HepG2 (cell line): ENCODE measurements around the gene BMI1. TPM values are rescaled to one million over a fixed set of nuclear protein-coding genes. Genes with fewer than 3 reads are reported as not detected.

Experiments
- ATAC-seq: fragments of 200-7000 bp; cut with Tn5 transposase; 3 replicates; pipeline ENCODE4 v1.9.1; 2020; ENCODE audit warnings: mild to moderate bottlenecking, moderate library complexity
- BruUV-seq: library from RNA; stranded (reverse); fragments of 400-500 nt; replicated peaks from 2 replicates; lab custom pipeline; 2021; lab: Mats Ljungman, UMichigan
- CTCF ChIA-PET: fragments of 300-600 bp; formaldehyde crosslinking; extraction: SDS; loops from one replicate; lab custom pipeline; 2021; ENCODE audit warnings: low total read pairs, inconsistent platforms, low intra/inter-chr PET ratio; lab: Yijun Ruan, JAX
- POLR2A ChIA-PET: fragments of 350-600 bp; sonication (Branson Sonifier 250); formaldehyde crosslinking; loops from one replicate; lab custom pipeline; 2020; ENCODE audit warnings: antibody characterized with exemption, inconsistent platforms; lab: Yijun Ruan, JAX
- DNase-seq: peaks from one replicate; pipeline ENCODE4 v3.0.0-alpha.2; 2015; ENCODE audit warnings: low spot score
- FAIRE-seq: peaks from 3 replicates; lab custom pipeline; 2011; peaks lifted over from hg19 to GRCh38; lab: Jason Lieb, UNC
- H2AFZ ChIP-seq: one replicate; pipeline ENCODE4 v1.6.1; 2011; ENCODE audit warnings: low read length, inconsistent platforms
- H3K27ac ChIP-seq: fragments of 300-600 bp; 3 replicates; pipeline ENCODE4 v1.8.0; 2011; ENCODE audit warnings: mixed run types, mild to moderate bottlenecking, mixed read lengths, low read length, inconsistent platforms; ENCODE audit not compliant: insufficient read depth; ENCODE audit errors: extremely low read length
- H3K27me3 ChIP-seq, 2 experiments: fragments of 200-600 bp in 1 of 2; 2 replicates in 1 of 2; 3 replicates in 1 of 2; pipeline versions ENCODE4 v1.6.0 to v1.8.0; 2011; ENCODE audit warnings: low read length in 2 of 2, mild to moderate bottlenecking in 2 of 2, moderate library complexity in 2 of 2, inconsistent platforms in 1 of 2; ENCODE audit not compliant: insufficient read depth in 2 of 2, control insufficient read depth in 1 of 2
- H3K36me3 ChIP-seq, 2 experiments: fragments of 200-600 bp in 1 of 2; replicated peaks in 1 of 2; 2 replicates in 1 of 2; 3 replicates in 1 of 2; pipeline versions ENCODE4 v1.5.1 to v1.8.0; 2011; ENCODE audit warnings: low read length in 2 of 2, inconsistent platforms in 1 of 2; ENCODE audit not compliant: insufficient read depth in 2 of 2, control insufficient read depth in 1 of 2
- H3K4me1 ChIP-seq: 2 replicates; pipeline ENCODE4 v1.5.1; 2012; ENCODE audit warnings: low read length, inconsistent platforms; ENCODE audit not compliant: insufficient read depth
- H3K4me2 ChIP-seq: 2 replicates; pipeline ENCODE4 v1.6.0; 2011; ENCODE audit warnings: low read depth, low read length, inconsistent platforms
- H3K4me3 ChIP-seq, 3 experiments: fragments of 200-600 bp in 1 of 3; sonication (generic), shearing (Covaris generic) in 1 of 3; replicated peaks in 1 of 3; 2 replicates each; pipeline ENCODE4 v1.5.1; 2011 to 2016; ENCODE audit warnings: low read length in 3 of 3, inconsistent platforms in 2 of 3, low read depth in 2 of 3, mild to moderate bottlenecking in 2 of 3, control low read depth in 1 of 3, mixed read lengths in 1 of 3; ENCODE audit not compliant: insufficient read depth in 1 of 3
- H3K79me2 ChIP-seq: one replicate; pipeline ENCODE4 v1.6.1; 2011; ENCODE audit warnings: low read length, inconsistent platforms; ENCODE audit not compliant: insufficient read depth
- H3K9ac ChIP-seq: 2 replicates; pipeline ENCODE4 v1.6.0; 2011; ENCODE audit warnings: mild to moderate bottlenecking, low read depth, low read length, inconsistent platforms; ENCODE audit not compliant: insufficient read depth
- H3K9me3 ChIP-seq: 2 replicates; pipeline ENCODE4 v1.5.1; 2012; ENCODE audit warnings: mild to moderate bottlenecking, low read length
- H4K20me1 ChIP-seq: 2 replicates; pipeline ENCODE4 v1.6.0; 2011; ENCODE audit warnings: inconsistent platforms, mild to moderate bottlenecking, low read length, moderate library complexity; ENCODE audit not compliant: insufficient read depth
- BRCA1 ChIP-seq: sonication (generic); formaldehyde crosslinking; IDR thresholded peaks from 2 replicates; pipeline ENCODE4 v1.4.0; 2020; ENCODE audit warnings: missing genetic modification reagents
- DNMT3B ChIP-seq: conservative IDR thresholded peaks from 2 replicates; pipeline ENCODE4 v1.6.1; 2016; ENCODE audit warnings: missing biosample characterization, control low read depth
- FOXO1 ChIP-seq: sonication (generic); formaldehyde crosslinking; IDR thresholded peaks from 2 replicates; pipeline ENCODE4 v1.4.0; 2020; ENCODE audit warnings: missing genetic modification reagents
- HDAC2 ChIP-seq: sonication (generic); formaldehyde crosslinking; IDR thresholded peaks from 2 replicates; pipeline ENCODE4 v1.4.0; 2020; ENCODE audit warnings: missing genetic modification reagents
- HMG20B ChIP-seq: conservative IDR thresholded peaks from 2 replicates; pipeline ENCODE4 v1.6.1; 2016; ENCODE audit warnings: missing genetic modification reagents, missing compliant biosample characterization
- PLRG1 ChIP-seq: fragments of 450-650 bp; conservative IDR thresholded peaks from 2 replicates; pipeline ENCODE4 v1.6.1; 2016
- RFX1 ChIP-seq: fragments of 450-650 bp; IDR thresholded peaks from 2 replicates; pipeline ENCODE4 v1.6.1; 2017
- SP140L ChIP-seq: sonication (generic); formaldehyde crosslinking; IDR thresholded peaks from 2 replicates; pipeline ENCODE4 v1.4.0; 2020; ENCODE audit warnings: missing genetic modification reagents, borderline replicate concordance
- TSC22D2 ChIP-seq: sonication (generic); formaldehyde crosslinking; IDR thresholded peaks from 2 replicates; pipeline ENCODE4 v1.5.1; 2020; ENCODE audit warnings: missing genetic modification reagents, mild to moderate bottlenecking, borderline replicate concordance
- ZFP36 ChIP-seq: fragments of 150-350 bp; IDR thresholded peaks from 2 replicates; pipeline ENCODE4 v1.6.1; 2018; ENCODE audit warnings: borderline replicate concordance, low read length, low read depth; ENCODE audit not compliant: partially characterized antibody
- ZNF207 ChIP-seq: fragments of 450-650 bp; IDR thresholded peaks from 2 replicates; pipeline ENCODE4 v1.6.1; 2016; ENCODE audit warnings: antibody characterized with exemption, borderline replicate concordance
- WGBS: methylation state at CpG from one replicate; pipeline ENCODE4 v1.1.6; 2017; ENCODE audit warnings: low lambda C conversion rate; 5-methylcytosine and 5-hydroxymethylcytosine counted together
- in situ Hi-C: cut with HindIII; loops from 2 replicates; pipeline ENCODE4 v1.10.0; 2017; ENCODE audit warnings: low pct_unique_long_range_greater_than_20kb; ENCODE audit not compliant: extremely low pct_ligation_motif_present
- intact Hi-C: fragments of 100-400 bp; cut with micrococcal nuclease; formaldehyde crosslinking; loops from one replicate; pipeline ENCODE4 v1.10.0; 2022; ENCODE audit not compliant: unreplicated experiment
- polyA plus RNA-seq, 8 experiments: library from polyadenylated mRNA; depleted of rRNA in 3 of 8; stranded (reverse) in 7 of 8; unstranded in 1 of 8; fragments of >200 nt; fragmentation: Illumina TruSeq in 4 of 8; extraction: Trizol in 4 of 8; gene quantifications; 2 replicates each; pipeline versions ENCODE4 v1.2.1 to v1.2.3, GENCODE V29; 2011 to 2016; ENCODE audit warnings: low read depth in 4 of 8, missing spikeins in 1 of 8, mixed read lengths in 1 of 8; ENCODE audit not compliant: insufficient read depth in 1 of 8
- total RNA-seq, 5 experiments: library from RNA; depleted of rRNA; stranded (reverse); fragments of >200 nt; fragmentation: Illumina TruSeq; extraction: Trizol; gene quantifications; 2 replicates each; pipeline ENCODE4 v1.2.3, GENCODE V29; 2016; ENCODE audit warnings: low read depth in 1 of 5
- TF ChIP-seq, protein P1 (sequence below): sonication (generic); formaldehyde crosslinking; IDR thresholded peaks from 2 replicates; pipeline ENCODE4 v1.4.0; 2020; ENCODE audit warnings: missing genetic modification reagents, borderline replicate concordance

BMI1 gene
- total and polyA plus RNA-seq, 2 of the 13 experiments (the other 11 are each of a cell fraction or from before 2014, with no cell fraction given) = 30.5 to 44.0 TPM

DNA sequence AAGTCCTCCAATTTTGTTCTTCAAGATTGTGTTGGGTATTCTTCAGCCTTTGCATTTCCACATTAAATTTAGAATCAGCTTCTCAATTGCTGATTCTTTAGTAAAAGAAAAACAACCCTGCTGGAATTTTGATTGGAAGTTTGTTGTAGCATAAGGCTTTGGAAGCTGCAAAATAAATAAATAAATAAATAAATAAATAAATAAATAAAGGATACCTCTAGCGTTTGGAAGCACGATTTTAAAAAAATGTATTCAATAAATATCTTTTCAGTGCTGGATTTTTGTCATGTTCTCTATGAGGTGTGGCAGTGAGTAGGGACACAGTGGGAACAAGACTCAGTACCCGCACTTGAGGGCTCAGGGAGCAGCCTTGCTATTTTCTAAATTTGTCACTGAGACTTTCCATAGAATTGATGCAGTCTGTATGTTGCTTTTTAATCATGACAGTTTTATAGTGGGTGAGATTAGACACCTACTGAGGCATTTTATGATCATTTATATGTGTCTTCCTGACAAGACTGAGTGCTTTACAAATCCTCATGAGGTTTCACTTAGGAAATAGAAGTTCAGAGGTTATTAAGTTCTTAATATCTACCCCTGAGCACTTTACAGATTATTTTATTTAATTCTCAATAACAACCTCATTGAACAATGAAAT lies 27.0 kb upstream of the BMI1 start:
- H3K36me3 ChIP-seq = no peaks in the 10 kb centered on the region
- ChIA-PET CTCF (no interaction called here), POLR2A (no interaction called here)
- H3K4me3 ChIP-seq = no peak overlapping the region
- no TSS peak for BruUV-seq
- H3K4me1 ChIP-seq = no peaks in the 10 kb centered on the region
- DNase-seq (no peak), ATAC-seq (no peak), FAIRE-seq (no peak)
- no peaks in the 10 kb centered on the region for H4K20me1 ChIP-seq
- no peak overlapping the region for H3K27ac ChIP-seq
- in situ Hi-C loops = no loop called here
- H3K9me3 ChIP-seq = no peaks in the 10 kb centered on the region
- H2AFZ ChIP-seq = no peak overlapping the region
- no peak overlapping the region for H3K4me2 ChIP-seq
- intact Hi-C loops = no loop called here
- no peak overlapping the region for H3K9ac ChIP-seq
- no peaks in the 10 kb centered on the region for H3K79me2 ChIP-seq
- WGBS = 32% methylated on average over 3 of the region's 3 CpGs
- H3K27me3 ChIP-seq = no peaks in the 10 kb centered on the region
- TF ChIP-seq HMG20B (CRISPR knock-in tag) (no peak), DNMT3B (CRISPR knock-in tag) (no peak), PLRG1 (no peak), ZFP36 (no peak), FOXO1 (CRISPR knock-in tag) (no peak), HDAC2 (CRISPR knock-in tag) (no peak), TSC22D2 (no peak), RFX1 (no peak), ZNF207 (no peak), BRCA1 (CRISPR knock-in tag) (no peak), SP140L (CRISPR knock-in tag) (no peak)
- TF ChIP-seq, protein P1, sequence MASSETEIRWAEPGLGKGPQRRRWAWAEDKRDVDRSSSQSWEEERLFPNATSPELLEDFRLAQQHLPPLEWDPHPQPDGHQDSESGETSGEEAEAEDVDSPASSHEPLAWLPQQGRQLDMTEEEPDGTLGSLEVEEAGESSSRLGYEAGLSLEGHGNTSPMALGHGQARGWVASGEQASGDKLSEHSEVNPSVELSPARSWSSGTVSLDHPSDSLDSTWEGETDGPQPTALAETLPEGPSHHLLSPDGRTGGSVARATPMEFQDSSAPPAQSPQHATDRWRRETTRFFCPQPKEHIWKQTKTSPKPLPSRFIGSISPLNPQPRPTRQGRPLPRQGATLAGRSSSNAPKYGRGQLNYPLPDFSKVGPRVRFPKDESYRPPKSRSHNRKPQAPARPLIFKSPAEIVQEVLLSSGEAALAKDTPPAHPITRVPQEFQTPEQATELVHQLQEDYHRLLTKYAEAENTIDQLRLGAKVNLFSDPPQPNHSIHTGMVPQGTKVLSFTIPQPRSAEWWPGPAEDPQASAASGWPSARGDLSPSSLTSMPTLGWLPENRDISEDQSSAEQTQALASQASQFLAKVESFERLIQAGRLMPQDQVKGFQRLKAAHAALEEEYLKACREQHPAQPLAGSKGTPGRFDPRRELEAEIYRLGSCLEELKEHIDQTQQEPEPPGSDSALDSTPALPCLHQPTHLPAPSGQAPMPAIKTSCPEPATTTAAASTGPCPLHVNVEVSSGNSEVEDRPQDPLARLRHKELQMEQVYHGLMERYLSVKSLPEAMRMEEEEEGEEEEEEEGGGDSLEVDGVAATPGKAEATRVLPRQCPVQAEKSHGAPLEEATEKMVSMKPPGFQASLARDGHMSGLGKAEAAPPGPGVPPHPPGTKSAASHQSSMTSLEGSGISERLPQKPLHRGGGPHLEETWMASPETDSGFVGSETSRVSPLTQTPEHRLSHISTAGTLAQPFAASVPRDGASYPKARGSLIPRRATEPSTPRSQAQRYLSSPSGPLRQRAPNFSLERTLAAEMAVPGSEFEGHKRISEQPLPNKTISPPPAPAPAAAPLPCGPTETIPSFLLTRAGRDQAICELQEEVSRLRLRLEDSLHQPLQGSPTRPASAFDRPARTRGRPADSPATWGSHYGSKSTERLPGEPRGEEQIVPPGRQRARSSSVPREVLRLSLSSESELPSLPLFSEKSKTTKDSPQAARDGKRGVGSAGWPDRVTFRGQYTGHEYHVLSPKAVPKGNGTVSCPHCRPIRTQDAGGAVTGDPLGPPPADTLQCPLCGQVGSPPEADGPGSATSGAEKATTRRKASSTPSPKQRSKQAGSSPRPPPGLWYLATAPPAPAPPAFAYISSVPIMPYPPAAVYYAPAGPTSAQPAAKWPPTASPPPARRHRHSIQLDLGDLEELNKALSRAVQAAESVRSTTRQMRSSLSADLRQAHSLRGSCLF (CRISPR knock-in tag) = no peak
